Globus pallidus (tissue), 1 donor: ENCODE measurements around the gene STX7.
A peak's percentile ranks its signal among the peaks of the same experiment; 100 is the strongest.

Source experiments
- DNase-seq: peaks from one replicate; pipeline ENCODE4 v3.0.0-alpha.2; 2015; ENCODE audit warnings: low spot score

Gene STX7

DNA sequence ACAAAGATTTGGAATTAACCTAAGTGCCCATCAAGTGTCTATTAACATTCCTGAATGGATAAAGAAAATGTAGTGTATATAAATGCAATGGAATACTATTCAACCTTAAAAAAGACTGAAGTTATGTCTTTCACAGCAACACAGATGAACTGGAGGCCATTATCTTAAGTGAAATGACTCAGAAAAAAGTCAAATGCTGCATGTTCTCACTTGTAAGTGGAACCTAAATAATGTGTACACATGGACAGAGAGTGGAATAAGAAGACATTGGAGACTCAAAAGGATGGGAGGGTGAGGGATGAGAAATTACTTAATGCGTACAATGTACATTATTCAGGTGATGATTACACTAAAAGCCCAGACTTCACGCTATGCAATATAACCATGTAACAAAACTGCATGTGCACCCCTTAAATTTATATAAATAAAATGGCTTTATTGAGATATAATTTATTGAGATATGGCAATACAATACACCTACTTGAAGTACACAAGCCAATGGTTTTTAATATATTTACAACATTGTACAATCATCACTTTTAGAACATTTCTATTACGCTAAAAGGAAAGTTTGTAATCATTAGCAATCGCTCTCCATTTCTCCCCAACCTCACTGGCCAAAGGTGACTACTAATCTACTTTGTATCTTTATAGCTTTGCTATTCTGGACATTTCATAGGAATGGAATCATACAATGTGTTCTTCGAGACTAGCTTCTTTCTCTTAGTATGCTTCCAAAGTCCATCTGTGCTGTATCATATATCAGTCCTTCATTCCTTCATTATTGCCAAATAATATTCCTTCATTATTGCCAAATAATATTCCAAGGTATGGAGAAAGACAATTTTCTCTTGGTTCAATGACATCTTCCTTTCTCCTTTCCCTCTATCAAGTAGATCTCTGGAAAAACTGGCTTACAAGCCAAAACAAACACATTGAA is 5.8 kb downstream of the STX7 start:
- DNase-seq, result no peak

DNA sequence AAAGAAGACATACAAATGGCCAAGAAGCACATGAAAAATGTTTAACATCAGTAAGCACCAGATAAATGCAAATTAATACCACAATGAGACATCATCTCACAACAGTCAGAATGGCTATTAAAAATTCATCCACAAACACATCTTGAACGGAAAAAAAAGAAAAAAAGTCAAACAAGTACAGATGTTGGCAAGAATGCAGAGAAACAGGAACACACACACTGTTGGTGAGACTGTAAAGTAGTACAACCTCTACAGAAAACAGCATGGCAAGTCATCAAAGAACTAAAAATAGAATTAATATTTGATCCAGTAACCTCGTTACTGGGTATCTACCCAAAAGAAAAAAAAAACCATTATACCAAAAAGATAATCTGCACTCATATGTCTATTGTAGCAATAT is 6.5 kb downstream of the STX7 start:
- DNase-seq, result no peak

DNA sequence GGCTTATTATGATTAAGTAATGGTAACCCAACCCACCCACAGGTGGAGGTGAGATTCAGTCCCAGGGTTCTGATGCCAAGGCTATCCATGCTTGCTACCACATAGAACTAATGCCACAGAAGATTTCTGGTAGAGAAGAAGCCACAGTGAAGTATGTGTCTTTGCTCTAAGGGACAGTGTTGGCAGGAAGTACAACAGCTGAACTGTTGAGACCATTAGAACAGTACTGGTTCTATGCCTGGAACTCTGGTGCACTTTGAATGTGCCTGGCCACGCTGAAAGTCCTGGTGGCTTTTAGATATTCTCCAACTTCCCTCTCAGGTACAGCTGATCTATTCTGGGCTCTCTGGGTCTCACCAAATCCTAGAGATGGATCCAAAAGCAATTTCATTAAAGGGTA is 7.8 kb downstream of the STX7 start:
- no peak for DNase-seq

DNA sequence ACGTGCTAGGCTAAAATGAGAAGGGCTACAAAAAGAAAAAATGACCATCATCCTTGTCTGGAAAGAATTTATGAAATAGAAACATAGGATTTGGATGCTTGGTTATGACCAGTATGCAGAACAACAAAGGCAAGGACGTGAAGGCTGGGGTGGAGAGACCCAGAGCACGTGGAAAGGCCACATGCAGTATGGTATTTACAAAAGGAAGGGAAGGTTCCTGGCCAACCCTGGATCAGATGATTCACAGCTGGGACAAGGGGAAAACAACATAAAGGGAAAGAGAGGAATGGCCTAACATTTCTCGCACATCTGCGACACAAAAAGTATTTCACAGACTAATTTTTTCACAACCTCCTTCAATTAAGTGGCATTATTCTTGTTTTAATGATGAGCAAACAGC is 8.2 kb downstream of the STX7 start:
- no peak for DNase-seq

DNA sequence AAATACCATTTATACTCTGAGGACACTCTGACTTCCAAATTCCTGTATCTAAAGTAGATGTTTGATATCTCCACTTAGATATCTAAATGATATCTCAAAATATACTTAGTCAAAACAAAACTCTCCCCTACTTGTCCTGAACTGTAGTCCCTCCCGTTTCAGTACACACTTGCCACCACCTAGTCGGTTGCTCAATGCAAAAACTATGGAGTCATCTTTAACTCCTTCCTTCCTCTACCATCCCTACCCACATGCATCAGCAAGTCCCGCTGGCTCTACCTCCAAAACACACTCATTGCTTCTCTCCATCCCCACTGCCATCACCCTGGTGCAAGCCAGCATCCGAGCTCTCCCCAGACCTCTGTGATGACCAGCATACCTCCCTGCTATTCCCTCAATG is 13.2 kb downstream of the STX7 start:
- no peak for DNase-seq

DNA sequence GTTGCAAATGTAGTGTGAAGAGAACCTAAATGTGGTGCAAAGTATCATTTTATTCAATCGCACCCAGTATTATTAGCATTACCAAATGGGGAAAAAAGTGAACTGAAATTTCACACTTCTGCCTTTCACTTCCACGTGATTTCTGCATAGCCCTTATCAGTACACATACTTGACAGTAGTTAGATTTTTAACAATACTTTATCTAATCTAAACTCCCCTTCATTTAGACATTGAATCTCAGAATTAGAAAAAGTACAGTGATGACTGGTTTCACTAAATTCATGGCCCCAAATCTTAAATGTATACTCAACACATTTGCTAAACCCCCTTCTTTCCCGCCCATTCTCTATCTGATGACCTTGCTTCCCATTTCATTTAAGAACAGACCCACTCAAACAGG is 14.3 kb downstream of the STX7 start:
- no peak for DNase-seq

DNA sequence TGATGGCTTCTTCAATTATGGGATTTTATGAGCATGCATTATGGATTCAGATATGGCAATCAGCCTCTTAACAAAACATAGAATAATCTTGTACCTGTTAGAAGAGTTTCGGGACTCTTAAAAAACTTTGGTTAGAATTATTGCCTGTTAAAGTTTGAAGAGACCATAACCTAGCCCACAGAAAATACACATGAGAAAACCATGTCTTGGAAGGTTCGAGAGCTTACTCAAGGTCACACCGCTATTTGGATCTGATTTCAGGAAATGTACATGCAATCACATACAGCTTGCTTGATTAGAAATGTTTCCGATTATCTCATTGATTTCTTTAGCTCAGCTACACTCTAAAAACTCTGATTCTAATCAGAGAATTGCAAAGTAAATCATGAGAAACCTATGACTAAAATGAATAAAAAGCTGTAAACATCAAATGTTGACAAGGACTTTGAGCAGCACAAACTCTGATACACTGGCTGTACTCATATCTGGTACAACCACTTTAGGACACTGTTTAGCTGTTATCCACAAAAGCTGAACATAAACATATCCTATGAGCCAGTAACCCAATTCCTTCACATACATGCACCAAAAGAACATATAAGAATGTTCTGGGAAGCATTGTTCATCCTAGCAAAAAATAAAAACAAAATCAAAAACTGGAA is 16.3 kb downstream of the STX7 start:
- no peak for DNase-seq

DNA sequence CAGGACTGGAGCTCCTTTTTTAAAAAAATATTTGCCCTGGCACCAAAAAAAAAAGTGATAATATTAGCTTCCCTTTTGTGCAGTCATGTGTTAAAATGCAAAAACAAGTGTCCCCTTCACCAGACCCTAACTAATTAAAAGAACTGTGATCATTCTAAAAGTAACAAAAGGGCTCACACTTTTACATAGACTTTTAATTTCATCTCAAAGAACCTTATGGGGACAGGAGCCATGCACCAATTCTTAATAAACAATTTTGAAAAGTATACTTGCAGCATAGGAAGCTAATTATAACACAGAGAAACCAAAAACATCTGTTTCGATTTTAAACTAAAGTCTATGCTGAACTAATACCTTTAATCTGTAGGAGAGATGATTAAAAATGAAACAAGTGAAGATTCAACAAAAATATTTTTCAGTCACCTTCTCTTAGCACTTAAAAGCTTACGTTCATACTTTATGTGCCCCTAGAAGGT is 17.3 kb downstream of the STX7 start:
- no peak for DNase-seq

DNA sequence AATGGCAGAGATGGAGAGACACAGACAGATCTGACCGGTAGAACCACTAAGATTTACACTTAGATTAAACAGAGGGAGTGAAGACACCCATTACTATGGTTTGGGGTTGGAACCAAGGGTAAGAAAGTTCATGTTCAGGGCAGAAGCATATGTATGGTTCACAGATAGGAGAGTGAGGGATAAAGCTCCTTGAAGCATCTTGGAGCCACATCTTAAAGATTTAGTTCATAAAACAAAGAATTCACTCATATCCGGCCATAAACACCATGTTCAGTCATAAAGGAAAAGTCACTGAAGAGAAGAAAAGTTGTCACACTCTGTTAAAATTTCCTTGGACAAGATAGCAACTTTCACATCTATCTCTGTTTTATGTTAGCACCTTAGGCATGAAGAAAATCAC is 18.0 kb downstream of the STX7 start:
- no peak for DNase-seq

DNA sequence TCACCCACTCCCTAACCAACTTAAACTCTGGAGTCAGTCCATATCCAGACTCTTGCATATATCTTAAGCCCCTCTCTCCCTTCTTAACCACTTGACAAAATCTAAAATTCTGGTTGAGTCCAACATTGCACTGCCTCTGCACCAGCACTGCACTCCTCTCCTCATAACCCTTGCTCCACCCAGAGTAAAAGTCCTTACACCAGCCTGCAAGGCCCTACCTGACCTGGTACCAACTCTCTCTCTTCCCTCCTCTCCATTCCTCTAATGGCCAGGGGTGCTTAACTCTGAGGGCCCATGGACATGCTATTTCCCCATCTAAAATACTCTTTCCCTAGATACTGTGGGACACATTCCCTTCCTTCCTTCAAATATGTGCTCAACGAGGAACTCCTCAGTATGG is 21.0 kb downstream of the STX7 start:
- no peak for DNase-seq

DNA sequence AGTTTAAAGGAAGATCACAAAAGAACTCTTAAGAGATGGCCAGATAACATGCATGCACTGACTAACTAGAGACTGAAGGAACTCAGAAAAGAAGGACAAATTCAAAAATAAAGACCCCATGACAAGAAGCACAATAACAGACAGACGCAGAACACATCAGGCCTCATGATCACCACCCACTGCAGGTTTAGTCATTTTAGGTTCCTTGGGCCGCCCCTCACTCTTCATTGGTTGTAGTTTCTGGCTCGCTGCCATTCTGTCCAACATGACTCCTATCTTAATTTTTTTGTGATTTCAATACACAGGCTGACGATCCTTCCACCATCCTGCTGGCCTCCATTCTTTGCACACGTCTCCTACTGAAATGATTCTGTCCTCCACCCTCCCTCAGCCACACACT is 21.6 kb downstream of the STX7 start:
- no peak for DNase-seq

DNA sequence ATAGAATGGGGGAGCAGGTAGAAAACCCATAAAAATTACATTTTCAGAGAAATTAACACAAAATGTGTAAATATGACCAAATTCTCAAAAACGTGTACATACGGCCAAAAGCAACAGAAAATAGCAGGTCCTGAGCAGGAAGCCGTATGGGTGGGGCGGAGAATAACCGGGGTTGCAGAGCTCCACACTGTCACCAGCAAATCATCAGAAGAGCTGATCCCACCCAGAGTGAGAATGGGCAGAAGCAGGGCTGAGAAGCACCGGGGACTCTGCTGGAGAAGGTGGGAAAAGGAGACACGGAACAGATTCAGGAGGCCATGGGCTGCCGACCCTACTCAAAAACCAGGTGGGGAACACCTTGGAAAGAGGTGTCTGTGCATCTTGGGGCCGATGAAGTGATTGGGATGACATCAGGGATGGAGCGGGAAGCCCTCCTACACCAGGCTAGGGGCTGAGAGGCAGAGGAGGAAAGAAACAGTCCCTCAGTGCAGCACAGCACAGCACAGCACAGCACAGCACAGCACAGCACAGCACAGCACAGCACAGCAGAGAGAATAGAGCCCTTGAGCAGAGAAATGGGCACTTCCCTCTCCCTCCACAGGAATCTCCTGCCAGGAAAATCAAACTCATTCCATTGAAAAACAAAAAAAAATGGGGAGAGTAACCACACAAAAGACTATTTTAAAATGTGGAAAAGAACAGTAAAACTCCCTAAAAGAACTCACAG is 22.3 kb downstream of the STX7 start:
- no peak for DNase-seq

DNA sequence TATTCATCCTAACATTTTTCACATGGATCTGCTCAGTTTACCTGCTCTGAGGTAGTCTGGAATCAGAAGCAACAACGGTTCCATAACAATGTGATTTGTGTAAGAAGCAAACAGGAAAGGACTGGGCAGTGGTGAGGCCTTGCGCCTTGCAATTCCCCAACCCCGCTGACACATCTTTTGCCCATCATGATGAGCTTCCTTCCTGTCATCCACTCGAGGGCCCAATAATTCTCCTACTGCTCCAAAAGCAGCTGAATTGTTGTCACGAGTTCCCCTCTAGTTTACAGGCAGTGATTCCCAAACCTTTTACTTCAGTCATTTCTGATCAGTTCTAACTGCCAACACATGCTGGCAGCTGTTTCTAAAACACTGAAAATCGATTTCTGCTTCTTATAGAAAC is 22.9 kb downstream of the STX7 start:
- DNase-seq, result no peak

DNA sequence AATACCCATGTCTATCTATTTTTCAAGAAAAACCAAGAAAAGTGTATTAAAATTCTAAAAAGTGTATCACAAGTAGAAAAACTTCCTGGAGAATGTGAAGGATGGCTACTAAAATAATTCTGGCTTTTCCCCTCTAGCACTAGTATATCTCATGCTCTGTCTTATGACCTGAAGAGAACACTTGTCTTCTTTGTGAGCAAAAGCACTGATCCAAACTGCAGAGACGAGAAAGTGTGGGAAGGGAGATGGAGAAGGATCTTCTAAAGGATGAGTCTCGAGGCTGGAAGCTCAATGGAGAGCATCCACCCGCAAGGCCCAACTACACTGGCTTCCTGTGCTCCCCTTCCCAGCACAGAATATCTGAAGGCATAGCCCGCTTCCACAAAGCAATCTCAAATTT is 23.5 kb downstream of the STX7 start:
- no peak for DNase-seq

DNA sequence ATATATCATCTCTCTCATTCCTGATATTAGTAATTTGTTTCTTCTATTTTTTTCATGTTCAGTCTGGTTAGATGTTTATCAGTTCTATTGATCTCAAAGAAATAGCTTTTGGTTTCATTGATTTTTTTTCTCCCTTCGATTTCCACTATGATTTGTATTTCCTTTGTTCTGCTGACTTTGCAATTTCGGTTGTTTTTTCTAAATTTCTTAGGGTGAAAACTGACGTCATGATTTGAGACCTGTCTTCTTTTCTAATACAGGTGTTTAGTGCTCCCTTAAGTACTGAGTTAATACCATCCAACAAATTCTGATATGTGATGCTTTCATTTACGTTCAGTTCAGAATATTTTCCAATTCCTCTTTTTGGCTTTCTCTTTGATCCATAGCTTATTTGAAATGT is 25.2 kb downstream of the STX7 start:
- no peak for DNase-seq

DNA sequence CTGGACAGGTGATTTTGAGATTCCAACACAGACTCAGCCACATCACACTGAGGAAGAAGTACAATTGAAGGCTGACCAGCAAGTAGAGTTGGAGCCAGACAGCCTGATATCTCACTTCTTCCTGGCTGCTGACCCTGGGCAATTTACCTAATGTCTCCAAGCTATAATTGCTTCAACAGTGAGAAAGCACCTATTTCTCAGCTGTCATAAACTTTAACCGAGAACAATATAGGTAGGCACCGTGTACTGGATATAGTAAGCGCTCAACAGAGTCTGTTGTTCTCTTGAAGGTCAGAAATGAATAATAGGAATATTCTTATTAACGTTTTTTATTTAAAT is 28.3 kb downstream of the STX7 start:
- DNase-seq, result no peak

DNA sequence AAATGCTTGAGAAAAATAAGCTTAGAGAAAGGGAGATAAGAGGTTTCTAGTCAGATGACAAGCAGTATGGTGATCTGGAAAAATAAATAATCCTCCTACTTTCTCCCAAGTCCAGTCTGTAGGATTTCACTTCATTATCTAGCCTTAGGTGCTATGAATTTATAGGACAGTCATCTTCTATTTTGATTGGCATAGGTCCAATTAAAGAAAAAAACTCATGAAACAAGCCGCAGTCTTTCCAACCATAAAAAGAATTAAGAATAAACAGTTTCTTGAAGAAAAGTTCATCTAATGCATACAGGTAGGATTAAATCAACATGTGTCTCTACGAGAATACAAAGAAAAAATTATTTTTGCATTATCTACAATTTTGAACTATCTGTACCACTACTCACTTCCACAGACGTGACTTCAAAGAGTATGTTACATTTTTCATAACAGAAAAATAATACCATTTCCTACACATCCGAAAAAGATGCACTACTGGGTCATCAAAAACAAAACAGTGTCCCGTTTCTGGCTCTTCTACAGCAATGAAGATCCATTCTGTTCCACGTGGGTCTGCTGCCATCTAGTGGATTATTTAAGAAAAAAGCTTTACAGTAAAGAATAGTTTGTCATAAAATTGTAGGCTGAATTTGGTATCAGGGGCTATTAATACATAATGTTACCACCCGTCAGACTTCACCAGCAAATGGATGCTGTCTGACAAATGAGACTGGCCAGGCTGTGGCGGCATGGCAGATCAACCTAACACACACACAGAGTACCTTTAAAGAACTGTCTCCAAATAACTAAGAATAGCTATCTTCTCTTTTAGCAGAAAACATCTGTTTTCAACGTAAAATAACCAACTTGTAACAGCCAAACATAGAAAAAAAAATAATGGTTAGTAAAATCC is 28.9 kb downstream of the STX7 start:
- peak; percentile 75 for DNase-seq

DNA sequence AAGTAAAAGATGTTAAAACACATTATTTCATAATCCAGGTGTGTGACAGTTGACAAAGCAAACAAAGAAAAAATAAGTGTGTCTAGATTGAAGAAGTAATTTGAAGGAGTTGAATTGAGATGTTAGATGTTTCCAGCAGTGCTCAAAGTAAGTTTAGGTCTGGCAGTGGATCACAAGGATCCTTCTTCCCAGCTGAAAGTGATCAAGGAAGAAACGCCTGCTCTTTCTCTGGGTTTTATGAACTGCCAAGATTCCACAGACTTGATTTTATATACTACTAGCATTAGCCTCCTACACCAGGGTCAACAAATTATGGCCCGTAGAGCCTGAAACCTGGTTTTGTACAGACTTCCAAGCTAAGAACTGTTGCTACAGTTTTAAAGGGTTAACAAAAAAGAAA is 30.3 kb downstream of the STX7 start:
- DNase-seq, result no peak

DNA sequence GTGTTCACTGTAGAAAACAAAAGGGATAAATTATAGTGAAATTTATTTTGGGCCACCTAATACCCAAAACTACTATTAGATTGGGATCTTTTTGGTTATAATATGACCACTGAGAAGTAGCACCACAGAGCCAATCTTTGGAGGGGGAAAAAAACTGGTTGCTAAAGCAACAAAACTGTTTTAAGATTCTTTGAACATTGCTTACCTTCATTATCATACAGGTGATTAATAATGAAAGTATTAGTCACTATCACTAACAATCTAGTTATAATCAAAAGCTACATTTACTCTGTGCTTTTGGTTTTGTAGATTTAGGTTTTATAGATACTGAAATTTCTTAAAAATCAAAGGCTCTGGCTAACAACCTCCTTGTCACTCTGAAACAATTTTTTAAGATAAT is 31.7 kb downstream of the STX7 start:
- DNase-seq, result no peak

DNA sequence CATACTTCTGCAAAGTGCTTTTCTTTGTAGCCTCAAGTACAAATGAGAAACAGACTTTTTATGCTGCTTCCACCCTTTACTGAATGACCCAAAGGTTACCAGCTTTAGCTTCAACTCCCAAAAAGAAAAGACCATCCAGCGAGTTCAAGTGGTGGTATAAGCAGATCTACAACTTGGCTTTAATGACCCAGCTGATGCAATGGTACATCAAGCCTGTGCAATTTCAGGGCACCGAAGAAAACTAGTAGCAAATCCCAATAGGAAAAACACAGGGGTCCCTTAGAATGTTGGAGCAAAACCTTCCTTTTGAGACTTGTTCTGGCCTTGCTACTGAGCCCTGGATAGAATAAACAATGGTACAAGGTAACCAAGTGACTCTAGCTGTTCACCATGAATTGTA is 33.8 kb downstream of the STX7 start:
- no peak for DNase-seq

DNA sequence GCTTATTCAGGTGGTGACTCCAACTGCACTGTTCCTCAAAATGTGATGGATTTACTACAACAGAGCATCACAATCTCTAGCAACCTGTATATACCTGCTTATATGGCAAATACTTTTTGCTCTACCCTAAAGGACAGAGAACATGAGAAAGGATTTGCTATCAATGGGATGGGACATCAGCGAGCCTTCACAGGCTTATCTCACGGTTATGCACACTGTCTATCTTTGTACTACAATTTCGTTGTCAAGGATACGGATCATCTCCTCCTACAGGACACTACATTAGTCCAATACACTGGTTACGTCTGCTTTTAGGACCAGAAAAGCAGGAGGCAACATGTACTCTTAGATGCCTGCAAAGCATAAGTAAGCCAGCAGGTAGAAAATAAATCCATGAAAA is 34.2 kb downstream of the STX7 start:
- no peak for DNase-seq

DNA sequence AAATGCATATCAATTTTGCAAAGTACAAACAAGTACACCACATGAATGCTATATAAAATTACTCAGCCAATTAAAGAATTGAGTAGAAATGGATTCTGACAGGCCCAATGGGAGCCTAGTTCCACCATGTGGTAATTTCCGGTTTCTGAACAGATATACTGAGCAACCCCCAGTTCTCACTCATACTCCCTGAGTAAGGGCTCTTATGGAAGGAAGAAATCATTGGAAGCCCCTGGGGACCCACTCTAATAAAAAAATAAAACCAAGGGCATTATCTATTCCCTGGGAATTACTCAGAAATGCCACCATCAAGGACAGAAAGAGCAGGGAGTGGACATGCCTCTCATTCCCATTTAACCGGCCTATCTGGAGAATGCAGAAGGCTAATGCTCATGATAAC is 34.6 kb downstream of the STX7 start:
- DNase-seq, result no peak
